Keratinocyte (primary cell): ENCODE results near the gene MKLN1. TPM values are rescaled to one million over a fixed set of nuclear protein-coding genes. Genes with fewer than 3 reads are reported as not detected.

Experiments
- DNase-seq: peaks from one replicate; pipeline ENCODE4 v3.0.0-alpha.2; 2011; ENCODE audit warnings: low read depth, missing footprints, low spot score
- FAIRE-seq: peaks from 2 replicates; lab custom pipeline; 2011; peaks lifted over from hg19 to GRCh38; lab: Jason Lieb, UNC
- H2AFZ ChIP-seq: 2 replicates; pipeline ENCODE4 v1.6.0; 2012; ENCODE audit warnings: low read length, control low read depth, inconsistent platforms; ENCODE audit not compliant: control insufficient read depth
- H3K27ac ChIP-seq: 2 replicates; pipeline ENCODE4 v1.5.1; 2011; ENCODE audit warnings: low read length; ENCODE audit not compliant: control insufficient read depth, insufficient read depth
- H3K27me3 ChIP-seq: 3 replicates; pipeline ENCODE4 v1.6.0; 2011; ENCODE audit warnings: low read length; ENCODE audit not compliant: control insufficient read depth, insufficient read depth; ENCODE audit errors: extremely low read depth
- H3K36me3 ChIP-seq, 2 experiments: 2 replicates in 1 of 2; 3 replicates in 1 of 2; pipeline ENCODE4 v1.5.1; 2011; ENCODE audit warnings: low read length in 2 of 2, mild to moderate bottlenecking in 1 of 2; ENCODE audit not compliant: control insufficient read depth in 2 of 2, insufficient read depth in 2 of 2; ENCODE audit errors: extremely low read depth in 1 of 2
- H3K4me1 ChIP-seq: 3 replicates; pipeline ENCODE4 v1.5.1; 2011; ENCODE audit warnings: low read length; ENCODE audit not compliant: control insufficient read depth, insufficient read depth; ENCODE audit errors: extremely low read depth
- H3K4me2 ChIP-seq: 3 replicates; pipeline ENCODE4 v1.6.0; 2011; ENCODE audit warnings: low read depth, low read length; ENCODE audit not compliant: control insufficient read depth, insufficient read depth; ENCODE audit errors: extremely low read depth
- H3K4me3 ChIP-seq, 3 experiments: fragments of 200-600 bp in 1 of 3; sonication (generic) in 1 of 3; 2 replicates in 2 of 3; 3 replicates in 1 of 3; pipeline ENCODE4 v1.5.1; 2011 to 2016; ENCODE audit warnings: low read length in 3 of 3, mild to moderate bottlenecking in 3 of 3, control low read depth in 2 of 3, inconsistent platforms in 1 of 3, low read depth in 1 of 3, mixed read lengths in 1 of 3, mixed run types in 1 of 3, moderate library complexity in 1 of 3; ENCODE audit not compliant: control insufficient read depth in 2 of 3, insufficient read depth in 2 of 3; ENCODE audit errors: extremely low read depth in 1 of 3
- H3K79me2 ChIP-seq: 2 replicates; pipeline ENCODE4 v1.6.0; 2012; ENCODE audit warnings: low read length; ENCODE audit not compliant: control insufficient read depth, insufficient read depth
- H3K9ac ChIP-seq: 3 replicates; pipeline ENCODE4 v1.6.0; 2011; ENCODE audit warnings: low read length; ENCODE audit not compliant: control insufficient read depth, insufficient read depth; ENCODE audit errors: extremely low read depth
- H3K9me1 ChIP-seq: 3 replicates; pipeline ENCODE4 v1.6.0; 2011; ENCODE audit warnings: low read length; ENCODE audit not compliant: control insufficient read depth, insufficient read depth; ENCODE audit errors: extremely low read depth
- H3K9me3 ChIP-seq: 2 replicates; pipeline ENCODE4 v1.5.1; 2012; ENCODE audit warnings: low read depth, low read length; ENCODE audit not compliant: control insufficient read depth
- H4K20me1 ChIP-seq: 3 replicates; pipeline ENCODE4 v1.6.0; 2011; ENCODE audit warnings: low read length; ENCODE audit not compliant: control insufficient read depth, insufficient read depth; ENCODE audit errors: extremely low read depth
- EZH2 ChIP-seq: IDR thresholded peaks from one replicate; pipeline ENCODE4 v1.6.1; 2012; ENCODE audit warnings: inconsistent platforms, mild to moderate bottlenecking, low read length, moderate library complexity
- dilution Hi-C: fragments of 300-500 bp; cut with MboI; formaldehyde crosslinking; loops from one replicate; pipeline ENCODE4 v1.7.0; 2020; ENCODE audit warnings: low sequenced_read_pairs; ENCODE audit not compliant: extremely low pct_ligation_motif_present
- polyA plus RNA-seq, 5 experiments: library from polyadenylated mRNA; depleted of rRNA in 3 of 5; stranded (reverse) in 3 of 5; stranded (forward) in 1 of 5; unstranded in 1 of 5; fragments of >200 nt; gene quantifications; 1 replicate in 1 of 5; 2 replicates in 3 of 5; 3 replicates in 1 of 5; pipeline versions ENCODE4 v1.2.1 to v1.2.3, GENCODE V29; 2011 to 2012; ENCODE audit warnings: missing spikeins in 2 of 5, low read depth in 1 of 5, low replicate concordance in 1 of 5
- TF ChIP-seq, protein P1 (sequence below), 3 experiments: IDR thresholded peaks in 1 of 3; conservative IDR thresholded peaks in 1 of 3; optimal IDR thresholded peaks in 1 of 3; 2 replicates in 2 of 3; 3 replicates in 1 of 3; pipeline versions ENCODE3 to v1.5.1; 2011; ENCODE audit warnings: low read length in 3 of 3, mild to moderate bottlenecking in 3 of 3, moderate library complexity in 2 of 3, control low read depth in 1 of 3, inconsistent platforms in 1 of 3; ENCODE audit not compliant: insufficient read depth in 2 of 3; ENCODE audit errors: extremely low read depth in 1 of 3

The MKLN1 gene
- polyA plus RNA-seq, 1 donor (not counting 4 experiments of a cell fraction or from before 2014, with no cell fraction given) = 43.8 TPM

DNA sequence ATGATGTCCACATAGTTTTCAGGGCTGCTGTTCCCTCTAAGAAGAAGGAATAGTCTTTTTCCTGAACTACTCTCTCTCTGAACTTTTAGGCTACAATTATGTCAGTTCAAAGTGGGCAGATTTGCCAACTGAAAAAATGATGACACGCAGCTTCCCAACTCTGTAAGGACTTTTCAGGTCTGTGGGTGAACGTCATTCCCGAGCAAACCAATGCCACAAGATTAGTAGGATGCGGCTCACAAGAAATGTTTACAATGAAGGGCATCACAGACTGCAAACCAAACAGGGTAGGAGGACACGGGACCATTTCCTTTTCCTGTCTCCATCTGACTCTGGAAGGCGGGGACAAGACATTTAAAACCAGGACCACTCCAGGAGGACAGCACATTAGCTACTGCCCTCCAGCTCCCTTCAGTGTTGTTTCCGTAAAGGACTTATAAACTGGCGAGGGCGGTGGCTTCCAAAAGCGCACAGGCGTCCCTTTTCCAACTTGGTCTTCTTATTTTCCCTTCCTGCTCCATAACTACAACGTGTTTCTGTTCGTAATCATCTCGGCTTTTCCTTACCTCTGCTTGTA, 539 bp upstream of the MKLN1 start:
- no peak for FAIRE-seq

DNA sequence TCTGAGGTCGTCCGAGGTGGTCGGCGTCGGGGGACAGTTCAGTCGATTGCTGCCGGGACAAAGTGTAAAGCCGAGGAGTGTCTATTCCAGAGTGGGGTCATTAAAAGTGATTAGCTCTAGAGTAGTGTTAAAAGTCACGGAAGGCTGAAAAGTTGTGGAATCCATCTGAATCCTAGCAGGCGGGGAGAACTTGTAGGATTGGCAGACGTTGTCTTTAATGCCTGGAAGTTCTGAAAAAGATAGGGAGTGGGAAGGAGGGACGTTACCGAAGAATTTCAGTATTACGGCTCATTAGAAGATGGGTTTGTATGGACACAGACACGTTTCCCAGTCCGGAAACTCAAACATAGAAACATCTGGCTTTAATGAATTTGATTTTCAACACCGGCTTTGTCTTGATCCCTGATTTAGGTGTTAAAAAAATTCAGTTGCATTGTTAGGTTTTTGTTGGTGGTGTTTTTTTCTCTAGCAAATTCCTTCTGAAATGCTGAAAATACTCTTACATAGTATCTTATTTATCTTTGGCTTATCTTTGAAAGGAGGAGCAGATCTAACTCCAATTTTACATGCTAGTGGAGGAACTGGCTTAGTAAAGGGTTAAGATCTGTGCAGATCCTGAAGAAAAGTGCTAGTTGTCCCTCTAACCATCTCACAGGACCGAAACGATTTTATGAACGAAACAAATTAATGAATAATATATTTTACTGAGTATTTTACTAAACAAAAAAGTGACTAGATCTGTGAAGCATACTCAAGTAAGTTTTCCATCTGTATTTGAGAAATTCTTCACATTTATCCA, 900 bp downstream of the MKLN1 start:
- no peak for DNase-seq
- Histone ChIP-seq H3K36me3 (peaks cover 0 to 3% of the 10 kb centered on the region in 2 experiments), H3K4me3 (peak overlapping the region; percentile 84 to 99 (median 86)), H3K9ac (peak overlapping the region; percentile 99), H3K27me3 (no peaks in the 10 kb centered on the region), H3K79me2 (peaks cover 56% of the 10 kb centered on the region), H3K9me1 (no peaks in the 10 kb centered on the region), H4K20me1 (no peaks in the 10 kb centered on the region), H2AFZ (peak overlapping the region; percentile 97), H3K4me2 (peak overlapping the region; percentile 99), H3K9me3 (no peaks in the 10 kb centered on the region), H3K27ac (peak overlapping the region; percentile 83), H3K4me1 (peaks cover 24% of the 10 kb centered on the region)
- FAIRE-seq = no peak
- TF ChIP-seq, protein P1, sequence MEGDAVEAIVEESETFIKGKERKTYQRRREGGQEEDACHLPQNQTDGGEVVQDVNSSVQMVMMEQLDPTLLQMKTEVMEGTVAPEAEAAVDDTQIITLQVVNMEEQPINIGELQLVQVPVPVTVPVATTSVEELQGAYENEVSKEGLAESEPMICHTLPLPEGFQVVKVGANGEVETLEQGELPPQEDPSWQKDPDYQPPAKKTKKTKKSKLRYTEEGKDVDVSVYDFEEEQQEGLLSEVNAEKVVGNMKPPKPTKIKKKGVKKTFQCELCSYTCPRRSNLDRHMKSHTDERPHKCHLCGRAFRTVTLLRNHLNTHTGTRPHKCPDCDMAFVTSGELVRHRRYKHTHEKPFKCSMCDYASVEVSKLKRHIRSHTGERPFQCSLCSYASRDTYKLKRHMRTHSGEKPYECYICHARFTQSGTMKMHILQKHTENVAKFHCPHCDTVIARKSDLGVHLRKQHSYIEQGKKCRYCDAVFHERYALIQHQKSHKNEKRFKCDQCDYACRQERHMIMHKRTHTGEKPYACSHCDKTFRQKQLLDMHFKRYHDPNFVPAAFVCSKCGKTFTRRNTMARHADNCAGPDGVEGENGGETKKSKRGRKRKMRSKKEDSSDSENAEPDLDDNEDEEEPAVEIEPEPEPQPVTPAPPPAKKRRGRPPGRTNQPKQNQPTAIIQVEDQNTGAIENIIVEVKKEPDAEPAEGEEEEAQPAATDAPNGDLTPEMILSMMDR (optimal IDR thresholded peaks at IDR 0.05 in 1 of 3, IDR thresholded peaks at IDR 0.05 in 1 of 3, conservative IDR thresholded peaks at IDR 0.05 in 1 of 3; ENCODE audit: extremely low read depth in 1 of 3, insufficient read depth in 2 of 3, low read length in 3 of 3) = no peak
- no peak for TF ChIP-seq EZH2
- dilution Hi-C loops = no loop called here

More for the DNA sequence above, 539 bp upstream of the MKLN1 start:
- Histone ChIP-seq H3K9me3 (no peaks in the 10 kb centered on the region), H3K79me2 (peaks cover 44% of the 10 kb centered on the region), H3K27ac (peak overlapping the region; percentile 83), H3K4me3 (peak overlapping the region; percentile 84 to 99 (median 86)), H3K4me2 (peak overlapping the region; percentile 99), H3K27me3 (no peaks in the 10 kb centered on the region), H3K36me3 (no peaks in the 10 kb centered on the region), H2AFZ (peak overlapping the region; percentile 100), H3K9me1 (no peaks in the 10 kb centered on the region), H3K4me1 (peaks cover 24% of the 10 kb centered on the region), H3K9ac (peak overlapping the region; percentile 99), H4K20me1 (no peaks in the 10 kb centered on the region)
- DNase-seq = no peak
- dilution Hi-C loops = no loop called here
- TF ChIP-seq, protein P1 (optimal IDR thresholded peaks at IDR 0.05 in 1 of 3, IDR thresholded peaks at IDR 0.05 in 1 of 3, conservative IDR thresholded peaks at IDR 0.05 in 1 of 3; ENCODE audit: extremely low read depth in 1 of 3, insufficient read depth in 2 of 3, low read length in 3 of 3) = no peak
- no peak for TF ChIP-seq EZH2
